ENCODE data around the gene NPFF.

NPFF gene

GRCh38 chr12:53506450-53506785 lies 866 bp downstream of the NPFF start:
- no peak for TF ChIP-seq CTCF (IDR thresholded peaks at IDR 0.05; ENCODE audit: extremely low read depth, insufficient read depth, missing control alignments)
- in situ Hi-C loops (cut with MboI; ENCODE audit: low pct_unique_long_range_greater_than_20kb, low sequenced_read_pairs, unreplicated experiment) = no loop called here
- no peak for DNase-seq (ENCODE audit: low spot score)

GRCh38 chr12:53505555-53506449 lies 1.5 kb downstream of the NPFF start:
- DNase-seq (ENCODE audit: low spot score) = no peak
- no peak for TF ChIP-seq CTCF (IDR thresholded peaks at IDR 0.05; ENCODE audit: extremely low read depth, insufficient read depth, missing control alignments)
- in situ Hi-C loops (cut with MboI; ENCODE audit: low pct_unique_long_range_greater_than_20kb, low sequenced_read_pairs, unreplicated experiment) = no loop called here

GRCh38 chr12:53505086-53505485 lies 2.2 kb downstream of the NPFF start:
- in situ Hi-C loops (cut with MboI; ENCODE audit: low pct_unique_long_range_greater_than_20kb, low sequenced_read_pairs, unreplicated experiment) = no loop called here
- TF ChIP-seq CTCF (IDR thresholded peaks at IDR 0.05; ENCODE audit: extremely low read depth, insufficient read depth, missing control alignments) = no peak
- DNase-seq (ENCODE audit: low spot score) = no peak

GRCh38 chr12:53504004-53504920 lies 3.0 kb downstream of the NPFF start:
- in situ Hi-C loops (cut with MboI; ENCODE audit: low pct_unique_long_range_greater_than_20kb, low sequenced_read_pairs, unreplicated experiment) = no loop called here
- no peak for TF ChIP-seq CTCF (IDR thresholded peaks at IDR 0.05; ENCODE audit: extremely low read depth, insufficient read depth, missing control alignments)
- DNase-seq (ENCODE audit: low spot score) = no peak

- no peak for TF ChIP-seq CTCF (IDR thresholded peaks at IDR 0.05; ENCODE audit: extremely low read depth, insufficient read depth, missing control alignments)
- in situ Hi-C loops (cut with MboI; ENCODE audit: low pct_unique_long_range_greater_than_20kb, low sequenced_read_pairs, unreplicated experiment) = no loop called here
- no peak for DNase-seq (ENCODE audit: low spot score)
Measured at GRCh38 chr12:53502983-53503728, 4.1 kb downstream of the NPFF start.

- no peak for DNase-seq (ENCODE audit: low spot score)
Measured at GRCh38 chr12:53502331-53502730, 5.0 kb downstream of the NPFF start.

More at GRCh38 chr12:53502331-53502730, 5.0 kb downstream of the NPFF start:
- in situ Hi-C loops (cut with MboI; ENCODE audit: low pct_unique_long_range_greater_than_20kb, low sequenced_read_pairs, unreplicated experiment) = no loop called here
- TF ChIP-seq CTCF (IDR thresholded peaks at IDR 0.05; ENCODE audit: extremely low read depth, insufficient read depth, missing control alignments) = no peak

Measured in GM13977 (cell line).